ENCODE results near the gene COL18A1. TPM values are rescaled to one million over a fixed set of nuclear protein-coding genes. Genes with fewer than 3 reads are reported as not detected.

Gene COL18A1
- polyA plus RNA-seq, 2 of the 4 experiments (the other 2 are of a cell fraction), result 17.3 to 88.4 TPM

GRCh38 chr21:45385549-45386050 is 19.4 kb upstream of the COL18A1 start (continued):
- TF ChIP-seq REST (IDR thresholded peaks at IDR 0.05) (no peak), RARB (CRISPR knock-in tag; IDR thresholded peaks at IDR 0.05) (no peak)

- H3K4me2 ChIP-seq, result peak overlapping the region; percentile 45
- FAIRE-seq, result no peak
Measured at GRCh38 chr21:45386336-45386727, 18.6 kb upstream of the COL18A1 start.

More at GRCh38 chr21:45386336-45386727, 18.6 kb upstream of the COL18A1 start:
- Histone ChIP-seq H3K4me1 (peaks cover 17% of the 10 kb centered on the region), H3K27ac (peak overlapping the region; percentile 27 to 80; a peak in 3 of 6 replicates), H3K9me3 (no peaks in the 10 kb centered on the region), H3K4me3 (no peak overlapping the region)
- ATAC-seq, result peak in 1 of 2 experiments; percentile 53; a peak in 3 of 6 replicates
- DNase-seq (ENCODE audit: low read depth in 1 of 2, low spot score in 1 of 2), result no peak
- CTCF ChIA-PET, result interaction anchor here (1.0 to 1.6 kb wide), 6 partner anchors 15 to 533 kb away, joined by 3 to 13 read pairs (median 4); no protein-coding TSS in a partner anchor
- TF ChIP-seq MYC (IDR thresholded peaks at IDR 0.05; ENCODE audit: borderline replicate concordance, low read length), result no peak
- no peak for TF ChIP-seq SREBF2 (IDR thresholded peaks at IDR 0.05)
- TF ChIP-seq NPAS2 (CRISPR knock-in tag; IDR thresholded peaks at IDR 0.05; ENCODE audit: borderline replicate concordance), result no peak
- no peak for TF ChIP-seq HEYL (CRISPR knock-in tag; IDR thresholded peaks at IDR 0.05)
- no peak for TF ChIP-seq JUNB (IDR thresholded peaks at IDR 0.05)
- TF ChIP-seq EP300 (IDR thresholded peaks at IDR 0.05), result no peak
- TF ChIP-seq NR3C1 (IDR thresholded peaks at IDR 0.05), result no peak
- TF ChIP-seq HOXA7 (CRISPR knock-in tag; IDR thresholded peaks at IDR 0.05), result no peak
- no peak for TF ChIP-seq HES2 (IDR thresholded peaks at IDR 0.05)
- TF ChIP-seq ELK1 (IDR thresholded peaks at IDR 0.05; ENCODE audit: low read depth, low read length), result no peak
- TF ChIP-seq ZC3H11A (IDR thresholded peaks at IDR 0.05), result no peak
- no peak for TF ChIP-seq HOXB13 (CRISPR knock-in tag; IDR thresholded peaks at IDR 0.05; ENCODE audit: low read depth)
- TF ChIP-seq EHMT2 (IDR thresholded peaks at IDR 0.05; ENCODE audit: low read depth), result no peak
- no peak for TF ChIP-seq CTCF (IDR thresholded peaks at IDR 0.05)
- TF ChIP-seq HOXB5 (CRISPR knock-in tag; IDR thresholded peaks at IDR 0.05), result no peak
- no peak for TF ChIP-seq CHD2 (IDR thresholded peaks at IDR 0.05; ENCODE audit: low read length, partially characterized antibody)
- POLR2A ChIA-PET, result interaction anchor here (1.4 kb wide), 1 partner anchor 20 kb away, joined by 5 read pairs; no protein-coding TSS in a partner anchor
- 68% methylated on average over 6 of the region's 11 CpGs for WGBS (ENCODE audit: missing lambda C conversion rate)

Data from A549 (cell line).